A673 (cell line): ENCODE measurements around the gene APOBEC3B. TPM values are rescaled to one million over a fixed set of nuclear protein-coding genes. Genes with fewer than 3 reads are reported as not detected.

Source experiments
- BruUV-seq: library from RNA; stranded (reverse); fragments of 400-500 nt; replicated peaks from 2 replicates; lab custom pipeline; 2021; lab: Mats Ljungman, UMichigan
- CTCF ChIA-PET: fragments of 300-600 bp; sonication (Branson Sonifier 250); formaldehyde crosslinking; loops from one replicate; lab custom pipeline; 2022; ENCODE audit warnings: antibody characterized with exemption; lab: Charles Lee
- POLR2A ChIA-PET: fragments of 300-600 bp; sonication (Branson Sonifier 250); formaldehyde crosslinking; loops from one replicate; lab custom pipeline; 2022; ENCODE audit warnings: antibody characterized with exemption; ENCODE audit not compliant: low non-redundant PET; lab: Charles Lee
- DNase-seq: peaks from one replicate; pipeline ENCODE4 v3.0.0-alpha.2; 2015; ENCODE audit warnings: low spot score
- H3K27ac ChIP-seq: fragments of 200-600 bp; sonication (generic); 2 replicates; pipeline ENCODE4 v1.5.1; 2016; ENCODE audit warnings: mixed run types, low read depth, mild to moderate bottlenecking, mixed read lengths, antibody characterized with exemption, low read length; ENCODE audit not compliant: poor library complexity, severe bottlenecking
- H3K27me3 ChIP-seq: fragments of 200-600 bp; sonication (generic); replicated peaks from 2 replicates; pipeline ENCODE4 v1.6.1; 2017; ENCODE audit warnings: mixed run types, low read depth, mild to moderate bottlenecking, mixed read lengths, antibody characterized with exemption, low read length; ENCODE audit not compliant: insufficient read depth, poor library complexity
- H3K36me3 ChIP-seq: fragments of 200-600 bp; sonication (generic); 2 replicates; pipeline ENCODE4 v1.6.1; 2016; ENCODE audit warnings: mixed run types, mild to moderate bottlenecking, mixed read lengths, antibody characterized with exemption, low read length; ENCODE audit not compliant: insufficient read depth, poor library complexity, severe bottlenecking
- H3K4me1 ChIP-seq: fragments of 200-600 bp; sonication (generic); 2 replicates; pipeline ENCODE4 v1.6.1; 2017; ENCODE audit warnings: mixed run types, mild to moderate bottlenecking, mixed read lengths, antibody characterized with exemption, low read length; ENCODE audit not compliant: insufficient read depth, poor library complexity, severe bottlenecking
- H3K4me3 ChIP-seq: fragments of 200-600 bp; sonication (generic); 2 replicates; pipeline ENCODE4 v1.5.1; 2016; ENCODE audit warnings: low read depth, mixed run types, mild to moderate bottlenecking, mixed read lengths, low read length; ENCODE audit not compliant: poor library complexity, severe bottlenecking
- H3K9me3 ChIP-seq: fragments of 200-600 bp; sonication (generic); 2 replicates; pipeline ENCODE4 v1.6.1; 2016; ENCODE audit warnings: mixed run types, low read depth, mild to moderate bottlenecking, mixed read lengths, antibody characterized with exemption, low read length; ENCODE audit not compliant: poor library complexity, severe bottlenecking
- EZH2 ChIP-seq: fragments of 200-600 bp; sonication (generic); IDR thresholded peaks from 2 replicates; pipeline ENCODE4 v1.6.1; 2017; ENCODE audit warnings: borderline replicate concordance, low read depth, mild to moderate bottlenecking, mixed read lengths, antibody characterized with exemption, low read length; ENCODE audit not compliant: poor library complexity, severe bottlenecking
- intact Hi-C: fragments of 100-400 bp; cut with micrococcal nuclease; formaldehyde crosslinking; loops from one replicate; pipeline ENCODE4 v1.10.0; 2022; ENCODE audit not compliant: unreplicated experiment
- total RNA-seq: library from RNA; stranded (reverse); gene quantifications from 2 replicates; pipeline ENCODE4 v1.2.3, GENCODE V29; 2021
- TF ChIP-seq, protein P1 (sequence below): fragments of 300-800, 200-600 bp; sonication (generic); conservative IDR thresholded peaks from 2 replicates; pipeline ENCODE4 v1.5.1; 2017; ENCODE audit warnings: low read depth, mild to moderate bottlenecking, antibody characterized with exemption, low read length, moderate library complexity, mixed read lengths

Gene APOBEC3B
- total RNA-seq, 1 experiment from 2014 or later, result 6.4 TPM

DNA sequence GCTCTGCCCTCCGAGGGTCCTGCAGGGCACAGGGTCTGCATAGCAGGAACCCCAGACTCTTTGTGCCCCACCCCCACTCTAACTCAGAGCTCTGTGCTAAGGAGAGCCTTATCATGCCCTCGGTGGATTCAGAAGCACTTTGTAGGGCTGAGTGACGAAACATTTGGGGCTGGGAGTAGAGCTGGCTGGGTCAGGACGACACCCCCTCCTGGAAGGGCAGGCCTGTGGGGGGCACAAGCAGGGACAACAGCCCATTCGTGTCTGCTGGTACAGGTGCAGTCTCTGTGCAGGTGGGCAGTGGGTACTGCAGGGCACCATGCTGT lies 15.8 kb upstream of the APOBEC3B start:
- POLR2A ChIA-PET, result no interaction called here
- TF ChIP-seq, protein P1, sequence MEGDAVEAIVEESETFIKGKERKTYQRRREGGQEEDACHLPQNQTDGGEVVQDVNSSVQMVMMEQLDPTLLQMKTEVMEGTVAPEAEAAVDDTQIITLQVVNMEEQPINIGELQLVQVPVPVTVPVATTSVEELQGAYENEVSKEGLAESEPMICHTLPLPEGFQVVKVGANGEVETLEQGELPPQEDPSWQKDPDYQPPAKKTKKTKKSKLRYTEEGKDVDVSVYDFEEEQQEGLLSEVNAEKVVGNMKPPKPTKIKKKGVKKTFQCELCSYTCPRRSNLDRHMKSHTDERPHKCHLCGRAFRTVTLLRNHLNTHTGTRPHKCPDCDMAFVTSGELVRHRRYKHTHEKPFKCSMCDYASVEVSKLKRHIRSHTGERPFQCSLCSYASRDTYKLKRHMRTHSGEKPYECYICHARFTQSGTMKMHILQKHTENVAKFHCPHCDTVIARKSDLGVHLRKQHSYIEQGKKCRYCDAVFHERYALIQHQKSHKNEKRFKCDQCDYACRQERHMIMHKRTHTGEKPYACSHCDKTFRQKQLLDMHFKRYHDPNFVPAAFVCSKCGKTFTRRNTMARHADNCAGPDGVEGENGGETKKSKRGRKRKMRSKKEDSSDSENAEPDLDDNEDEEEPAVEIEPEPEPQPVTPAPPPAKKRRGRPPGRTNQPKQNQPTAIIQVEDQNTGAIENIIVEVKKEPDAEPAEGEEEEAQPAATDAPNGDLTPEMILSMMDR, result no peak
- no peak for TF ChIP-seq EZH2
- no TSS peak for BruUV-seq
- H3K27ac ChIP-seq, result no peak overlapping the region
- no peaks in the 10 kb centered on the region for H3K27me3 ChIP-seq
- no peaks in the 10 kb centered on the region for H3K9me3 ChIP-seq
- no peaks in the 10 kb centered on the region for H3K4me1 ChIP-seq
- CTCF ChIA-PET, result no interaction called here
- no peak overlapping the region for H3K4me3 ChIP-seq
- intact Hi-C loops, result no loop called here
- DNase-seq, result no peak
- H3K36me3 ChIP-seq, result no peaks in the 10 kb centered on the region

DNA sequence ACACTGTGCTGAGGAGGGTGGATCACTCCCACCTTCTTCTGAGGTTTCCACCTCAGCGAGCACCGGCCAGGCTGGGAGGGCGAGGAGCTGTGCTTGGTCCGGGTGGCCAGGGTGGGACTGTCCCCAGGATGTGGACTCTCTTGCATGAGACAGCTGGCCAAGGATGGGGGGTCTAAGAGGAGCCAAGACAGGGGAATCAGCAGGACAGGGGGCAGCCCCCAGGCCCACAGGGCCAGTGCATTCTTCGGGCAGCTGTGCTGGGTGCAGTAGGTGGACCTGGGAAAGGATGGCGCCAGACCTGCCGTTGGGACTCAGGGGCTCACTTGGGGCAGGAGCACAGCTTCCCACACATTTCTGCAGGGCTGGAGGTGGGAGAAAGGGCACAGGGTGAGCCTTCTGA lies 15.2 kb upstream of the APOBEC3B start:
- Histone ChIP-seq H3K27ac (no peak overlapping the region), H3K4me3 (no peak overlapping the region), H3K27me3 (no peaks in the 10 kb centered on the region), H3K9me3 (no peaks in the 10 kb centered on the region), H3K4me1 (no peaks in the 10 kb centered on the region), H3K36me3 (no peaks in the 10 kb centered on the region)
- TF ChIP-seq, protein P1, result no peak
- no peak for TF ChIP-seq EZH2
- intact Hi-C loops, result no loop called here
- ChIA-PET CTCF (no interaction called here), POLR2A (no interaction called here)
- BruUV-seq, result no TSS peak
- no peak for DNase-seq

DNA sequence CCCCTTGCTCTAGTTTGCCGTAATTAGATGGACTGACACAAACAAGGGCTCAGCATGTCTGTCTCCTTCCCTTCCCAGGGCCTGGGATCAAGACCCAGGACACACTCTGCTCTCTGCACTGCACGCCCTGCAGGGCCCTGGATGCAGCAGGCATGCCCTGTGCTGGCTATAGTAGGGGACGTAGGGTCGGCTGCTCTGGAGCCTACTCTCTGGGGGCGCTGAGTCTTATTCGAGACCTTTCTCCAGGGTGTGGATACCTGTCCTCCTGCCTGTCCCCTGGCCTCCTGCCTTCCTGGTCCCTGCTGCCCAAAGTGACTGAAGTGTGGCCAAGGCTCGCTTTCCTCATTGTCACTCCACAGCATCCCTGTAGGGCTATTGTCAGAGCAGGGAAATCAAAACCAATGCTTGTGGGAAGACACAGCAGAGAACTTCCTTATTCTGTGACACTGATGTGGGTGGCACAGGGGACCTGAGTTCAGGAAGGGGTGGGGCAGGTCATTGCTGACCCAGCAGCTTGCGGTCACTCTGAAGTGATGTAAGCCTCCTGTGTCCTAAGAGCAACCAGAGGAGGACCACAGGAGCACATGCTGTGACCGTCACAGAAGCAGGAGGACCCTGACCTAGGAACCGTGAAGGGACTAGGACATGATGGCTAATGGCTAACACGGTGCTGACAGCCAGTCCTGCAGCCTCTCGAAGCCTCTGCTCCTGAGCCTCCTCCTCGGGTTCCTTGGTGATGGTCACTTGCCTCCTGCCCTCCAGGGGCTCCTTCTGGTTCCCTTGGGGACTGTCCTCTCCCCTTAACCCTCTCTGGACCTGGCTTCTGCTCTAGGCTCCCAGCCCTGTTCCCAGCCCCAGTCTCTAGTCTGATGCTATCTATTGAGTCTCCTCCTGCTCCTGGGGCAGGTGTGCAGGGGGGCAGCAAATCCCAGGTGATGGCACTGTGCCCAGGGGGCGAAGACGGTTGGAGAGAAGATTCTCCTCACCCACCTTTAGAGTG lies 14.4 kb upstream of the APOBEC3B start:
- CTCF ChIA-PET, result no interaction called here
- H3K27me3 ChIP-seq, result no peaks in the 10 kb centered on the region
- H3K27ac ChIP-seq, result no peak overlapping the region
- H3K4me3 ChIP-seq, result no peak overlapping the region
- POLR2A ChIA-PET, result no interaction called here
- no peaks in the 10 kb centered on the region for H3K9me3 ChIP-seq
- TF ChIP-seq, protein P1, result no peak
- TF ChIP-seq EZH2, result no peak
- no peaks in the 10 kb centered on the region for H3K4me1 ChIP-seq
- intact Hi-C loops, result no loop called here
- H3K36me3 ChIP-seq, result no peaks in the 10 kb centered on the region
- no TSS peak for BruUV-seq
- DNase-seq, result no peak
